Activated T-cell treated with anti-CD3 and anti-CD28 coated beads for 24 hours (primary cell): ENCODE data around the gene MTHFS.

Experiments used
- DNase-seq: peaks from one replicate; pipeline ENCODE4 v3.0.0-alpha.2; 2020; ENCODE audit warnings: low read depth

The MTHFS gene

GRCh38 chr15:79812541-79812940 lies 84.3 kb downstream of the MTHFS start:
- no peak for DNase-seq

- DNase-seq: no peak
These were observed 85.1 kb downstream of the MTHFS start for GRCh38 chr15:79811406-79812405.

- DNase-seq: no peak
These were observed 92.0 kb downstream of the MTHFS start for GRCh38 chr15:79804838-79805237.

GRCh38 chr15:79798311-79798710 lies 98.5 kb downstream of the MTHFS start:
- no peak for DNase-seq
